ENCODE results near the gene TECPR2.

DNA sequence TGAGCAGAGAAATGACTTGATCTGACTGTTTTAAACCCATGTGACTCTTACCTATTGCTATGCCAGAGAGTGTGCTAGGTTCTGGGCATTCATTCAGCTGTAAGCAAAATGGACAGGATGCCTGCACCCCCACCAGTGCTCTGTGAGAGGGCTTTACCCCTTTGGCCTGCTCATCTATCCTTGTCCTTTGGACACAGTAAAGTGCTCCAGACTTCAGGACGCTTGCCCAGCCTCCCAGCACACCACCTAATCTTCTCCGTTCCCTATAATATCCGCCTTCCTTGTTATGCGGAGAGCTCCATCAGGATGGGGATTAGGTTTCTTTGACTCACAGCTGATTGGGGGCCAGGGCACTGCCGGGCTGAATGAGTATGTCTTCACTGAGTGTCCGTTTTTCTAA, 47.6 kb upstream of the TECPR2 start:
- TF ChIP-seq POLR2AphosphoS5 (IDR thresholded peaks at IDR 0.05; ENCODE audit: low read depth, low read length) (no peak), POLR2A (IDR thresholded peaks at IDR 0.05; ENCODE audit: low read depth, low read length) (no peak), TAF1 (IDR thresholded peaks at IDR 0.05; ENCODE audit: borderline replicate concordance, low read depth, low read length) (no peak)

All from GM12892 (cell line).